Measurements from ENCODE around the gene GRIPAP1. TPM values are rescaled to one million over a fixed set of nuclear protein-coding genes. Genes with fewer than 3 reads are reported as not detected.

Gene GRIPAP1
- total and polyA plus RNA-seq, 12 donors, result 27.4 to 86.6 (median 41.9) TPM

- Histone ChIP-seq H3K9me3 (replicated peaks in 1 of 3) (no peaks in the 10 kb centered on the region), H3K27ac (no peak overlapping the region), H3K4me3 (no peak overlapping the region), H3K4me1 (replicated peaks in 1 of 2) (no peaks in the 10 kb centered on the region), H3K36me3 (replicated peaks in 1 of 2) (peaks cover 0 to 19% of the 10 kb centered on the region in 2 donors), H3K27me3 (no peaks in the 10 kb centered on the region)
- 67 to 100% (median 79%) methylated on average over 1 to 3 of the region's 3 CpGs for WGBS, 4 donors
- no peak for TF ChIP-seq POLR2A (IDR thresholded peaks at IDR 0.05)
- no peak for TF ChIP-seq CTCF (IDR thresholded peaks at IDR 0.05)
- intact Hi-C loops (cut with DNase I), result loop anchor here in 1 of 2 donors (10.0 kb wide), 1 partner anchor 71 kb away; the partner anchor contains the start of gene TFE3
- no peak for DNase-seq
These were observed 28.0 kb downstream of the GRIPAP1 start for GRCh38 chrX:48974033-48974432.

GRCh38 chrX:48972220-48973164, 29.6 kb downstream of the GRIPAP1 start:
- TF ChIP-seq CTCF (IDR thresholded peaks at IDR 0.05) (peak; percentile 9 to 52 (median 42)), POLR2A (IDR thresholded peaks at IDR 0.05) (no peak)
- 18 to 52% (median 42%) methylated on average over 5 to 13 of the region's 13 CpGs for WGBS, 4 donors
- peaks cover 0 to 11% of the 10 kb centered on the region in 2 donors for H3K36me3 ChIP-seq (replicated peaks in 1 of 2)
- intact Hi-C loops (cut with DNase I), result loop anchor here in 1 of 2 donors (10.0 kb wide), 1 partner anchor 72 kb away; the partner anchor contains the start of gene TFE3
- DNase-seq, result peak in 6 of 7 donors; percentile 32 to 74 (median 42)
- no peaks in the 10 kb centered on the region for H3K27me3 ChIP-seq
- H3K27ac ChIP-seq, result peak overlapping the region in 2 of 5 donors; percentile 17 to 60
- no peaks in the 10 kb centered on the region for H3K9me3 ChIP-seq (replicated peaks in 1 of 3)
- peak overlapping the region in 1 of 4 donors; percentile 34 for H3K4me3 ChIP-seq
- no peaks in the 10 kb centered on the region for H3K4me1 ChIP-seq (replicated peaks in 1 of 2)

- peaks cover 0 to 11% of the 10 kb centered on the region in 2 donors for H3K36me3 ChIP-seq (replicated peaks in 1 of 2)
- H3K4me1 ChIP-seq (replicated peaks in 1 of 2), result no peaks in the 10 kb centered on the region
- peak in 4 of 7 donors; percentile 26 to 71 (median 30) for DNase-seq
- H3K27me3 ChIP-seq, result no peaks in the 10 kb centered on the region
- 0 to 26% (median 14%) methylated on average over 3 to 26 of the region's 28 CpGs for WGBS, 4 donors
- H3K4me3 ChIP-seq, result peak within 1 kb of the TSS in 1 of 4 donors; percentile 34
- TF ChIP-seq CTCF (IDR thresholded peaks at IDR 0.05) (no peak), POLR2A (IDR thresholded peaks at IDR 0.05) (no peak)
- H3K9me3 ChIP-seq (replicated peaks in 1 of 3), result no peaks in the 10 kb centered on the region
- H3K27ac ChIP-seq, result peak within 1 kb of the TSS in 3 of 5 donors; percentile 12 to 60 (median 17)
- intact Hi-C loops (cut with DNase I), result loop anchor here in 1 of 2 donors (10.0 kb wide), 1 partner anchor 73 kb away; the partner anchor contains the start of gene TFE3
These were observed 30.5 kb downstream of the GRIPAP1 start, which contains the start of gene KCND1 for GRCh38 chrX:48971249-48972219. KCND1 (minus strand) TSS chrX:48971844; CDS start chrX:48970271, 1,573 bp downstream.
